Activated T-cell treated with anti-CD3 and anti-CD28 coated beads for 48 hours (primary cell): ENCODE measurements around the gene DNAH14.
"Not testable (repeated sequence)": the region's sequence is repeated elsewhere in the genome, so short reads cannot be mapped to it uniquely, and the experiment has no call there.

Experiments used
- DNase-seq: peaks from one replicate; pipeline ENCODE4 v3.0.0-alpha.2; 2020; ENCODE audit warnings: low read depth

Gene DNAH14

DNA sequence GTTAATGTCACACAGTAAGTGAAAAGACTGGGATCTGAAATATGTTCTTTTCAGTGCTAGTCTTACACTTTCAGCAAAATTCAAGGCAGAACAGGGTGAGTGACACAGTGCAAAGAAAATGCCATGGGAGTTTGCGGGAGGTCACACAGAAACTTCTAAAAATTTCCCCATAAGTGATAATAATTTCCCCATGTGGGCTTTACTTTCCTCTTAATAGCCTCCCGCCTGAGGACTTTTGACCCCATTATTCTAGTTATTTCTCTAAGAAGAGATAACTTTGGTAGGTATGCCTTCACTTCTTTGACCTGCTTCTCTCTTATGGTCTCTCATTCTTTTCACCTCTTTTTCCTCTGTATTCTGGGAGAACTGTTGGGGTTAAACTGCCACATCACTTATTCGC is 8.1 kb upstream of the DNAH14 start:
- DNase-seq: no peak

DNA sequence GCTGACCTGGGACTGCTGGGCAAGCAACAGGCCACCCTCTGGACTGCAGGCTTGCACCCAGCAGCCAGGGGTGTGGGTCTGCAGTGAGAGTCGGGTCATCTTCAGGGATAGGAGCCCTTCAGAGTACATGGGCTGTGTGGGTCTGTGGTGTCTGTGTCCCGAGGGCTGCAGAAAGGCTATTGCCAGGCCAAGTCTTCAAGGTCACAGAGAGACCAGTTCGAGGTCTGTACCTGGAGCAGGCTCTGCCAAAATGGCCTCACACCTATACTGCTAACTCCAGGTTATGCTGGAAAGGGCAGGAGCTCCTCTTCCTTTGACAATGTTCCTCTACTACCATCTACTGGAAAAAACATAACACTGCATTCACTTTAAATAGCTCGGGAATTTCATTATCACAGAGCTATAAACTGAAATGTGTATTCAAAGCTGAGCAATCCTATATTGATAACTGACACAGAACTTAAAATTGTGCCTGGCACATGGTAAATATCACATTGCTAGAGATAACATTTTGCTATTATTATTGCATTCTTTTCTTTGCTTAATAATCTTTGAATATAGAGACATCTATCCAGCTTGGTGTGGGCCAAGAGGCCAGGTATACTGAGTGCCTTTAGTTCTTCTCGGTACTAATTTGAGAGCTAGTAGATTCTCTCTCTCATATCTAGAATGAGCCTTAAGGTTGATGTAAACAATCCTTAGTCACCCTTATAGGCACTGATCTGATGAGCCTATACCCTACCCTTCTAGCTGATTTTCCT is 6.9 kb upstream of the DNAH14 start:
- no peak for DNase-seq

GRCh38 chr1:224923726-224924125 is 5.7 kb upstream of the DNAH14 start:
- DNase-seq: no peak

DNA sequence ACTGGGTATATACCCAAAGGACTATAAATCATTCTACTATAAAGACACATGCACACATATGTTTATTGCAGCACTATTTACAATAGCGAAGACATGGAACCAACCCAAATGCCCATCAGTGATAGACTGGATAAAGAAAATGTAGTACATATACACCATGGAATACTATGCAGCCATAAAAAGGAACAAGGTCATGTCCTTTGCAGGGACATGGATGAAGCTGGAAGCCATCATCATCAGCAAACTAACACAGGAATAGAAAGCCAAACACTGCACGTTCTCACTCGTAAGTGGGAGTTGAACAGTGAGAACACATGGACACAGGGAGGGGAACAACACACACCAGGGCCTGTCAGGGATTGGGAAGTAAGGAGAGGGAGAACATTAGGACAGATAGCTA is 1.8 kb upstream of the DNAH14 start:
- DNase-seq: not testable (repeated sequence)

DNA sequence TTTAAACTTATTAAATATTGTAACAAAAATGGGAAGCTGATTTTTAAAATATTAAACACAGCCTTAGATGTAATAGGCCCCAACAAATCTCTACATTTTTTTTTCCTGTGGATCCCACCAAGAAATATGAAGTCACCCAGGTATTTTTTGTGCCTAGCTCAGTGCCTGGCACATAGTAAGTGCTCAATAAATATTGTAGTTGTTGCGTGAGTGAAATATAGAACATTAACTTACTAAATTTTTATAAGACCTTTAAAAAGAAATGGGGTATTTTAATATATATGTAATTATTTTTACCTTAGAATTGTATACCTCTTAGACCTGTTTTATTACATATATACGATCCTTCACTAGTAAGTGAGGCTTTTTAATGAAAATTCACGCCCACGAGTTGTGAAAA is 569 bp upstream of the DNAH14 start:
- no peak for DNase-seq

DNA sequence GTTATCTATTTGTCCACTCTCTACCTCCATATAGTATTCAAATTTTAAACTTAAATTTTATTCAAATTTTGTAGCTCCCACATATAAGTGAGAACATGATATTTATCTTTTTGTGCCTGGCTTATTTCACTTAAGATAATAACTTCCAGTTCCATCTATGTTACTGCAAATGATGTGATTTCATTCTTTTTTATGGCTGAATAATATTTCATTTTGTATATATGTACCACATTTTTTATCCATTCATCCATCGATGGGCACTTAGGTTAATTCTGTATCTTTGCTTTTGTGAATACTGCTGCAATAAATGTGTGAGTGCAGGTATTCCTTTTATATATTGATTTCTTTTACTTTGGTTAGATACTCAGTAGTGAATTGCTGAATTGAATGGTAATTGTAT is 2.1 kb downstream of the DNAH14 start:
- no peak for DNase-seq

- no peak for DNase-seq
Measured at GRCh38 chr1:224932607-224933249, 3.3 kb downstream of the DNAH14 start.

DNA sequence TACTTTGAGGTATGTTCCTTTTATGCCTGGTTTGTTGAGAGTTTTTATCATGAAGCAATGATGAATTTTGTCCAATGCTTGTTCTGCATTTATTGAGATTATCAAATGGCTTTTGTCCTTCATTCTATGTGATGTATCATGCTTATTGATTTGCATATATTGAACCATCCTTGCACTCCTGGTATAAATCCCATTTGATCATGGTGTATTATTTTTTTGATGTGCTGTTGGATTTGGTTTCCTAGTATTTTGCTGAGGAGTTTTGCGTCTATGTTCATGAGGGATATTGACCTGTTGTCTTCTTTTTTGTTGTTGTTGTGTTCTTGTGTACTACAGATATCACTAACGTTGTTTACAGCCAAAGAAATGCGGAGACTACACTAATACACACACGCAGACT is 4.1 kb downstream of the DNAH14 start:
- DNase-seq: no peak

GRCh38 chr1:224938652-224939051 is 9.2 kb downstream of the DNAH14 start:
- no peak for DNase-seq

GRCh38 chr1:224939844-224940425 is 10.5 kb downstream of the DNAH14 start:
- no peak for DNase-seq

GRCh38 chr1:224940735-224941134 is 11.3 kb downstream of the DNAH14 start:
- not testable (repeated sequence) for DNase-seq

GRCh38 chr1:224945651-224946348 is 16.3 kb downstream of the DNAH14 start:
- DNase-seq: not testable (repeated sequence)

DNA sequence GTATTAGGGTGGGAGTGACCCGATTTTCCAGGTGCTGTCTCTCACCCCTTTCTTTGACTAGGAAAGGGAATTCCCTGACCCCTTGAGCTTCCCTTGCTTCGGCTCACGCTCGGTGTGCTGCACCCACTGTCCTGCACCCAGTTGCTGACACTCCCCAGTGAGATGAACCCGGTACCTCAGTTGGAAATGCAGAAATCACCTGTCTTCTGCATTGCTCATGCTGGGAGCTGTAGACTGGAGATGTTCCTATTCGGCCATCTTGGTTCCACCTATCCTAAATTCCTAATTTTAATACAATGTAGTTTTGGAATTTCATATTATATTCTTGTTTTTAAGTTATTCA is 16.8 kb downstream of the DNAH14 start:
- DNase-seq: not testable (repeated sequence)

GRCh38 chr1:224957696-224958095 is 28.2 kb downstream of the DNAH14 start:
- no peak for DNase-seq

DNA sequence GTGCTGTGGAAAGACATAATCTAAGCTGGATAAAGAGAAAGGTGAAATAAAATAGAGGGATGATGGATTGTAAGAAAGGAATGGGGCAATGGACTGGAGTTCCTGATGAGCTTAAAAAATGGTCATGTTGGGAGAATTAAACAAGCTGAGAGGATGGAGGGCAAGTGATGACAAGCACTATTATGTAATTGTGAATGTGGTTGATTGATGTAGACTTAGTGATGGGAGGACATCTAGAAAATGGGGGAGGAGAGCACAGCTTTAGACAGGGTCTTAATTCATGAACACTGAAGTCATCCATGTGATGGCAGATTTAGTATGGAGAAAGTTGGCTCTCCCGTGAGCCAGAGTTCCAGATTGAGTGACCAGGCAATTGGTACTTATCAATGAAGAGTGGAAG is 29.0 kb downstream of the DNAH14 start:
- no peak for DNase-seq

- no peak for DNase-seq
Measured at GRCh38 chr1:224959115-224959514, 29.6 kb downstream of the DNAH14 start.

DNA sequence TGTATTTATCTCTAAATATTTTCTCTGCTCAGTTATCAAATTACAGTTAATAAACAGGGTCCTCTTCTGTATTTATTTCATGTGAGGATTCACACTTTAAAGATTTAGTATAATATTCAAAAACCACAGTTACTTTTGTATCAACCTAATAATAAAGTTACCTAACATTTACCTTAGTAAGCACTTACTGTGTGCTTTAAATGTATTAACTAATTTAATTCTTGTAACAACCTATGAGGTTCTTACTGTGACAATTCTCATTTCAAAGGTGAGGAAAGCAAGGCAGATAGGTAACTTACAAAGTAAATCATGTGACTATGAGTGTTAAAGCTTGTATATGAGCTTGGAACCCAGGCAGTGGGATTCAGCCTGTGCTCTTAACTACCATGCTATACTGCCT is 30.2 kb downstream of the DNAH14 start:
- no peak for DNase-seq

DNA sequence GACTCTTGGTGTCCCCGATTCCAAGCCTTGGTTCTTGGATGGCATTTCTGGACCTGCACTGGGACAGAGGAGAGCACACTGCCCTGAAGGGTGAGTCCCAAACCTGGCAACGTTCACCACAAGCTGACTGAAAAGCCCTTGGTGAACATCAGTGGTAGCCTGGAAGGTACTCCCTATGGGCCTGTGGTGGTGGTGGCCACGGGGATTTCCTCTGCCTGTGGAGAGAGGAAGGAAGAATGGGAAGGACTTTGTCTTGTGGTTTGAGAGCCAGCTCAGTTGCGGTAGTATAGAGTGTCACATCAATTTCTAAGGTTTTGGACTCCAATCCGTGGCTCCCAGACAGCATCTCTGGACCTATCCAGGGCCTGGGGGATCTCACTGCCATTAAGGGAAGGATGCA is 50.7 kb downstream of the DNAH14 start:
- no peak for DNase-seq

- not testable (repeated sequence) for DNase-seq
Measured at GRCh38 chr1:224981922-224982354, 52.5 kb downstream of the DNAH14 start.

- DNase-seq: no peak
Measured at GRCh38 chr1:224988042-224988441, 58.6 kb downstream of the DNAH14 start.

- no peak for DNase-seq
Measured at GRCh38 chr1:224989615-224990014, 60.1 kb downstream of the DNAH14 start.

GRCh38 chr1:224991550-224991949 is 62.1 kb downstream of the DNAH14 start:
- DNase-seq: not testable (repeated sequence)

DNA sequence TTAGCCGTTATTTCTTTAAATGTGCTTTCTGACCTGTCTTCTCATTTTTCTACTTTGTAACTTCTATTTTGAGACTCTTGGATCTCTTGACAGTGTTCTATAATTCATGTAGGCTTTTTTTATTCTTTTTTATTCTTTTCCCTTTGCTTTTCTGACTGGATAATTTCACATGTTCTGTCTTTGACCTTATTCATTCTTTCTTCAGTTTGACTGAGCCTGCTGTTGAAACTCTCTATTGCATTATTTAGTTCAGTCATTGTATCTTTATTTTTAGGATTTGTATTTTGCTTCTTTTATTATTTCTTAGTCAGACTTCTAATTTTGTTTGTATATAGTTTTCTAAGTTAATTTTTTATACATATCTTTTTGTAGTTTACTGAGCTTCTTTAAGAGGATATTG is 66.1 kb downstream of the DNAH14 start:
- no peak for DNase-seq
